IMR-90 (cell line): Measurements from ENCODE around the gene NUTM1. TPM values are rescaled to one million over a fixed set of nuclear protein-coding genes. Genes with fewer than 3 reads are reported as not detected.

Source experiments
- ATAC-seq: fragments of 200-7000 bp; cut with Tn5 transposase; 2 replicates; pipeline ENCODE4 v1.9.1; 2020; ENCODE audit warnings: low read depth, mild to moderate bottlenecking, moderate library complexity
- BruUV-seq: library from RNA; stranded (reverse); fragments of 400-500 nt; replicated peaks from 2 replicates; lab custom pipeline; 2021; lab: Mats Ljungman, UMichigan
- CTCF ChIA-PET: fragments of 300-600 bp; formaldehyde crosslinking; extraction: SDS; loops from one replicate; lab custom pipeline; 2021; ENCODE audit warnings: antibody characterized with exemption; lab: Yijun Ruan, JAX
- POLR2A ChIA-PET: fragments of 300-600 bp; sonication (Branson Sonifier 250); formaldehyde crosslinking; loops from one replicate; lab custom pipeline; 2022; ENCODE audit warnings: antibody characterized with exemption; ENCODE audit not compliant: unreplicated experiment; lab: Charles Lee
- DNase-seq: peaks from one replicate; pipeline ENCODE4 v3.0.0; 2013
- H2AFZ ChIP-seq: replicated peaks from 2 replicates; pipeline ENCODE3; 2013; ENCODE audit warnings: low read length, mild to moderate bottlenecking; ENCODE audit not compliant: poor library complexity
- H2AK5ac ChIP-seq: 2 replicates; pipeline ENCODE4 v1.6.1; 2013; ENCODE audit warnings: low read depth, low read length, inconsistent platforms
- H2AK9ac ChIP-seq: replicated peaks from 2 replicates; pipeline ENCODE3; 2013; ENCODE audit warnings: mild to moderate bottlenecking, low read depth, low read length, moderate library complexity; ENCODE audit not compliant: poor library complexity
- H2BK120ac ChIP-seq: 2 replicates; pipeline ENCODE4 v1.6.1; 2013; ENCODE audit warnings: low read depth, low read length, inconsistent platforms
- H2BK15ac ChIP-seq: 3 replicates; pipeline ENCODE4 v1.6.1; 2013; ENCODE audit warnings: low read depth, low read length, inconsistent platforms
- H2BK20ac ChIP-seq: 2 replicates; pipeline ENCODE4 v1.6.1; 2013; ENCODE audit warnings: low read depth, mild to moderate bottlenecking, inconsistent platforms, low read length, moderate library complexity
- H2BK5ac ChIP-seq: 2 replicates; pipeline ENCODE4 v1.6.1; 2013; ENCODE audit warnings: mild to moderate bottlenecking, low read depth, low read length, inconsistent platforms; ENCODE audit not compliant: poor library complexity, severe bottlenecking
- H3K14ac ChIP-seq: replicated peaks from 2 replicates; pipeline ENCODE4 v1.6.1; 2013; ENCODE audit warnings: low read depth, low read length, inconsistent platforms
- H3K18ac ChIP-seq: 2 replicates; pipeline ENCODE4 v1.6.1; 2013; ENCODE audit warnings: low read depth, low read length, control low read depth
- H3K23ac ChIP-seq: 2 replicates; pipeline ENCODE4 v1.6.1; 2013; ENCODE audit warnings: low read depth, low read length, inconsistent platforms
- H3K27ac ChIP-seq: 2 replicates; pipeline ENCODE4 v1.5.1; 2013; ENCODE audit warnings: mild to moderate bottlenecking, control low read depth, low read length; ENCODE audit not compliant: insufficient read depth
- H3K27me3 ChIP-seq: 2 replicates; pipeline ENCODE4 v1.6.1; 2013; ENCODE audit warnings: low read length; ENCODE audit not compliant: control insufficient read depth, insufficient read depth
- H3K36me3 ChIP-seq: 2 replicates; pipeline ENCODE4 v1.6.1; 2013; ENCODE audit warnings: low read length, mixed read lengths; ENCODE audit not compliant: control insufficient read depth, insufficient read depth
- H3K4ac ChIP-seq: 2 replicates; pipeline ENCODE4 v1.6.1; 2013; ENCODE audit warnings: low read depth, low read length, inconsistent platforms
- H3K4me1 ChIP-seq: 2 replicates; pipeline ENCODE4 v1.6.1; 2013; ENCODE audit warnings: low read length, mixed read lengths; ENCODE audit not compliant: control insufficient read depth, insufficient read depth
- H3K4me2 ChIP-seq: 2 replicates; pipeline ENCODE4 v1.6.1; 2013; ENCODE audit warnings: low read depth, mild to moderate bottlenecking, control low read depth, low read length, moderate library complexity
- H3K4me3 ChIP-seq: 2 replicates; pipeline ENCODE4 v1.5.1; 2013; ENCODE audit warnings: low read depth, mild to moderate bottlenecking, control low read depth, low read length, moderate library complexity; ENCODE audit not compliant: insufficient read depth
- H3K56ac ChIP-seq: 2 replicates; pipeline ENCODE4 v1.6.1; 2013; ENCODE audit warnings: low read length, inconsistent platforms; ENCODE audit not compliant: insufficient read depth; ENCODE audit errors: extremely low read depth
- H3K79me1 ChIP-seq, 2 experiments: 2 replicates each; pipeline ENCODE4 v1.6.1; 2013; ENCODE audit warnings: low read length in 2 of 2, inconsistent platforms in 1 of 2, low read depth in 1 of 2
- H3K9ac ChIP-seq: 2 replicates; pipeline ENCODE4 v1.6.1; 2013; ENCODE audit warnings: low read depth, low read length, control low read depth
- H3K9me1 ChIP-seq: 2 replicates; pipeline ENCODE4 v1.6.1; 2013; ENCODE audit warnings: low read length, inconsistent platforms; ENCODE audit not compliant: insufficient read depth
- H3K9me3 ChIP-seq: 2 replicates; pipeline ENCODE4 v1.6.1; 2013; ENCODE audit warnings: low read length; ENCODE audit not compliant: control insufficient read depth, insufficient read depth
- H4K20me1 ChIP-seq: 2 replicates; pipeline ENCODE4 v1.6.1; 2013; ENCODE audit warnings: low read length, inconsistent platforms; ENCODE audit not compliant: insufficient read depth
- H4K5ac ChIP-seq: 2 replicates; pipeline ENCODE4 v1.6.1; 2013; ENCODE audit warnings: mild to moderate bottlenecking, low read depth, low read length, control low read depth
- H4K8ac ChIP-seq, 2 experiments: 2 replicates each; pipeline ENCODE4 v1.6.1; 2013; ENCODE audit warnings: low read depth in 2 of 2, low read length in 2 of 2, control low read depth in 1 of 2, inconsistent platforms in 1 of 2
- H4K91ac ChIP-seq: 2 replicates; pipeline ENCODE4 v1.6.1; 2013; ENCODE audit warnings: low read depth, low read length, inconsistent platforms; ENCODE audit not compliant: insufficient read depth
- BHLHE40 ChIP-seq: fragments of 150-350 bp; IDR thresholded peaks from 2 replicates; pipeline ENCODE4 v1.6.1; 2016; ENCODE audit warnings: mild to moderate bottlenecking, low read depth, low read length
- CHD1 ChIP-seq: IDR thresholded peaks from 2 replicates; pipeline ENCODE4 v1.6.1; 2012; ENCODE audit warnings: low read depth, low read length, improper control_type of control experiment
- CTCF ChIP-seq: conservative IDR thresholded peaks from 2 replicates; pipeline ENCODE4 v1.5.1; 2012; ENCODE audit warnings: mild to moderate bottlenecking, low read depth, low read length, improper control_type of control experiment
- ELK1 ChIP-seq: fragments of 150-350 bp; IDR thresholded peaks from 2 replicates; pipeline ENCODE4 v1.6.1; 2016; ENCODE audit warnings: low read depth, mild to moderate bottlenecking, low read length, moderate library complexity, borderline replicate concordance
- MAZ ChIP-seq: IDR thresholded peaks from 2 replicates; pipeline ENCODE4 v1.6.1; 2012; ENCODE audit warnings: low read depth, mild to moderate bottlenecking, low read length, improper control_type of control experiment, moderate library complexity, borderline replicate concordance
- MXI1 ChIP-seq: IDR thresholded peaks from 2 replicates; pipeline ENCODE4 v1.6.1; 2012; ENCODE audit warnings: low read depth, mild to moderate bottlenecking, low read length, moderate library complexity, borderline replicate concordance
- NFE2L2 ChIP-seq: fragments of 150-350 bp; IDR thresholded peaks from 2 replicates; pipeline ENCODE4 v1.6.1; 2016; ENCODE audit warnings: low read depth, mild to moderate bottlenecking, low read length
- POLR2A ChIP-seq: IDR thresholded peaks from 2 replicates; pipeline ENCODE4 v1.6.1; 2012; ENCODE audit warnings: mild to moderate bottlenecking, low read depth, low read length
- SMC3 ChIP-seq: fragments of 150-350 bp; IDR thresholded peaks from 2 replicates; pipeline ENCODE4 v1.6.1; 2016; ENCODE audit warnings: low read depth, mild to moderate bottlenecking, antibody characterized with exemption, low read length, moderate library complexity
- USF2 ChIP-seq: fragments of 150-350 bp; IDR thresholded peaks from 2 replicates; pipeline ENCODE4 v1.6.1; 2017; ENCODE audit warnings: mild to moderate bottlenecking, antibody characterized with exemption, low read length, low read depth
- WGBS, 2 experiments: methylation state at CpG; one replicate each; pipeline versions ENCODE4 v1.1.5 to v1.1.7; 2013; ENCODE audit warnings: missing lambda C conversion rate in 2 of 2; ENCODE audit not compliant: insufficient read length in 1 of 2; ENCODE audit errors: extremely low coverage in 2 of 2; 5-methylcytosine and 5-hydroxymethylcytosine counted together
- dilution Hi-C: fragments of 300-500 bp; cut with HindIII; formaldehyde crosslinking; loops from one replicate; pipeline ENCODE4 v1.14.3; 2018; ENCODE audit warnings: low sequenced_read_pairs; ENCODE audit not compliant: unreplicated experiment
- in situ Hi-C: fragments of 300-500 bp; cut with MboI; formaldehyde crosslinking; loops from 3 replicates; pipeline ENCODE4 v1.14.3; 2019; ENCODE audit warnings: low sequenced_read_pairs, inconsistent platforms, mixed read lengths
- intact Hi-C: fragments of 100-400 bp; cut with micrococcal nuclease; formaldehyde crosslinking; loops from 2 replicates; pipeline ENCODE4 v1.10.0; 2022
- polyA plus RNA-seq, 3 experiments: library from polyadenylated mRNA; depleted of rRNA; stranded (reverse); fragments of >200 nt; gene quantifications; 2 replicates each; pipeline ENCODE4 v1.2.3, GENCODE V29; 2012; ENCODE audit warnings: low replicate concordance in 1 of 3
- total RNA-seq: library from RNA; depleted of rRNA; stranded (reverse); fragments of >200 nt; gene quantifications from 2 replicates; pipeline ENCODE4 v1.2.3, GENCODE V29; 2012

Gene NUTM1
- total and polyA plus RNA-seq, 2 of the 4 experiments (the other 2 are of a cell fraction) = not detected

DNA sequence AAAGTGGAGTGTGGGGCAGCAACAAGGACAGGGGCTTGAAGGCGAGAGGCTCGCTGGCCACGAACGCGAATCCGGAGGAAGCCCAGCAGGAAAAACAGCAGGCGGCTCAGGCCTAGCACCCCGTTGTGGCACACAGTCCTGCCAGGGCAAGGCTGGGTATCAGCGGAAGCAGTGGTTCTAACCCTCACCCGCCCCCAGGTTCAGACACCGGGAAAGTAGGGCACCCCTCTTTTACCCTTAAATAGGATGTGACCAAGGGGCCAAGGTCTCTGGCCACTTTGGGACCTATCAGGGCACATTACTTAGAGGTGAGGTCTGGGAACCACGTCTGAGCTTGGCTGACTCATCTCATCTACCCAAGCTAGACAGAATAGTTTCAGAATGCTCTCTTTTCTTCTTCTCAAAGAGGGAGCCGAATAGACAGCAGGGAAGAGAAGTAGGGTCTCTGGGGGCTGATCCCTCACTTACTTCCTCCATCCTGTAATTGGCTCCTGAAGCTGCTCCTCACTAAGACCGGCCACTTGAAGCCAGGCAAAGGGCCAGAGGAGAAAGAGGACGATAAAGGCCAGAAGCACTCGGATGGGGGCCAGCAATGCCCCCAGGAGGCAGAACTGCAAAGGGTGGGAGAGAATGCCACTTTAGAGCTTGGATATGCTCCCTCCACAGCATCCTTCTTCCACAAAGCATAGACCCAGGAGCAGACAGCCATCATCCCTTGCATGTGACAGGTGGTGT is 22.1 kb downstream of the NUTM1 start:
- H3K4me1 ChIP-seq = 0 out of 2 replicates have a peak, but pooled peaks cover 3% of the 10 kb centered on the region
- dilution Hi-C loops = no loop called here
- no peak overlapping the region for H3K4ac ChIP-seq
- ATAC-seq (no peak), DNase-seq (no peak)
- H2BK20ac ChIP-seq = no peak overlapping the region
- peaks cover 8% of the 10 kb centered on the region; the same call in 1 of the 2 replicates for H4K20me1 ChIP-seq
- no peak overlapping the region for H3K27ac ChIP-seq
- WGBS, 2 experiments = 98% methylated on average over 9 of the region's 16 CpGs; no CpG with 5 or more reads in 1 of the 2 experiments
- H4K91ac ChIP-seq = no peak overlapping the region; the same call in 1 of the 2 replicates
- H2AFZ ChIP-seq = no peak overlapping the region
- intact Hi-C loops = loop anchor here (10.0 kb wide), 1 partner anchor 300 kb away; no protein-coding TSS in a partner anchor
- no TSS peak for BruUV-seq
- H2BK120ac ChIP-seq = no peak overlapping the region
- no peak overlapping the region for H3K18ac ChIP-seq
- peak overlapping the region; percentile 60 for H2AK9ac ChIP-seq
- ChIA-PET POLR2A (interaction anchor here (0.6 kb wide), 1 partner anchor 38 kb away, joined by 3 read pairs; no protein-coding TSS in a partner anchor), CTCF (interaction anchor here (1.1 to 1.6 kb wide), 2 partner anchors 27 to 255 kb away, joined by 3 to 4 read pairs; partner anchors contain the start of gene SLC12A6)
- no peaks in the 10 kb centered on the region for H3K9me3 ChIP-seq
- H4K5ac ChIP-seq = no peak overlapping the region
- no peak overlapping the region for H2BK15ac ChIP-seq
- H3K23ac ChIP-seq = no peak overlapping the region; the same call in 1 of the 2 replicates
- peaks cover 15% of the 10 kb centered on the region for H3K36me3 ChIP-seq
- no peak overlapping the region for H3K56ac ChIP-seq
- in situ Hi-C loops = loop anchor here (10.0 kb wide), 1 partner anchor 260 kb away; the partner anchor contains the start of genes EMC7 and PGBD4
- 0 out of 2 replicates have a peak overlapping the region, but pooled peaks have one; percentile 21 for H2AK5ac ChIP-seq
- H3K4me2 ChIP-seq = no peak overlapping the region; the same call in 1 of the 2 replicates
- TF ChIP-seq ELK1 = no peak
- TF ChIP-seq MXI1 = no peak
- no peak for TF ChIP-seq NFE2L2
- no peak for TF ChIP-seq USF2
- no peak for TF ChIP-seq SMC3
- no peak for TF ChIP-seq POLR2A
- TF ChIP-seq CTCF = no peak
- TF ChIP-seq MAZ = no peak
- TF ChIP-seq BHLHE40 = no peak
- TF ChIP-seq CHD1 = no peak
- H3K9ac ChIP-seq = no peak overlapping the region
- peaks cover 10% of the 10 kb centered on the region for H3K9me1 ChIP-seq
- peaks cover 23 to 39% of the 10 kb centered on the region in 2 experiments for H3K79me1 ChIP-seq
- 0 out of 2 replicates have a peak overlapping the region, but pooled peaks have one; percentile 19 for H3K14ac ChIP-seq
- 0 out of 4 replicates have a peak overlapping the region, but pooled peaks of 1 of the 2 experiments have one; percentile 43 for H4K8ac ChIP-seq
- H2BK5ac ChIP-seq = no peak overlapping the region
- H3K4me3 ChIP-seq = no peak overlapping the region
- no peaks in the 10 kb centered on the region for H3K27me3 ChIP-seq
